ENCODE results near the gene RNMT. TPM values are rescaled to one million over a fixed set of nuclear protein-coding genes. Genes with fewer than 3 reads are reported as not detected.

The RNMT gene
- total and polyA plus RNA-seq, 8 donors = 5.3 to 16.0 (median 13.4) TPM

DNA sequence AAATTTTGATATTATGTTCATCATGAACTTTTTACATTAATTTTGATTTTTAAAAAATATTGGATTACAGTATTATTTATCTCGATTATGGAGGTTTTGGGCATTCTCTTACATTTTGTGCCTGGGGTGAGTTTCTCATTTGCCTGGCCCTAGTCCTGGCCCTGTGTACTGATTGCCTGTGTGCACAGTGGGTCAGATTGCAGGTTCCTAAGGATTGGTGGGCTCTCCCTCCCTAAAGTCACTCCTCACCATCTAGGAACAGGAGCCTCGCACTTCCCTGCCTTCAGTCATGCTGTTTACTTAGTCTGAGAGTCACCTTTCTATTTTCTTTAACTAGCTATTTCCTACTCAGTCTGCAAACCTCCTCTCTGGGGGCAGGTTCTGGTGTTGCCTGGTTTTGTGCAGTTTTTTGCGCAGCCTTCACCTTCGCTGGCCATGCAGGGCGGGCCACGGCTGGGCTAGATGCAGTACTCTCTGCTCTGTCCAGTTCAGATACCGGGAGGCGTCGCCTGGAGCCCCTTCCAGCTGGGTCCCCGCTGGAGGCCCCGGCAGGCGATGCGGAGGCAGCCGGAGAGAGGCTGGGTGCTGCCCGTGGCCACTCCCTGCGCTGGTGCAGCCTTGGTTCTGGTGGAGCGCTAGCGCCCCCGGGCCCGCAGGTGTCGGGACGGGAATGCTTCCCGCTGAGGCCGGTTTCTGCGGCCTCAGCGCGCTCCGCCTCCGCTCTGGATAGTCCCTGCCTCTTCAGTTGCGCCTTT lies 74.2 kb downstream of the RNMT start:
- H3K4me3 ChIP-seq = peak overlapping the region in 2 of 4 donors; percentile 14 to 26
- ATAC-seq (peak; percentile 97 to 100 (median 98)), DNase-seq (peak; percentile 48 to 82 (median 68)), FAIRE-seq (no peak)
- H3K27me3 ChIP-seq = no peaks in the 10 kb centered on the region
- no peak overlapping the region for H3K27ac ChIP-seq
- H3K9me3 ChIP-seq = no peaks in the 10 kb centered on the region
- H3K4me1 ChIP-seq = no peaks in the 10 kb centered on the region
- TF ChIP-seq, protein P1, sequence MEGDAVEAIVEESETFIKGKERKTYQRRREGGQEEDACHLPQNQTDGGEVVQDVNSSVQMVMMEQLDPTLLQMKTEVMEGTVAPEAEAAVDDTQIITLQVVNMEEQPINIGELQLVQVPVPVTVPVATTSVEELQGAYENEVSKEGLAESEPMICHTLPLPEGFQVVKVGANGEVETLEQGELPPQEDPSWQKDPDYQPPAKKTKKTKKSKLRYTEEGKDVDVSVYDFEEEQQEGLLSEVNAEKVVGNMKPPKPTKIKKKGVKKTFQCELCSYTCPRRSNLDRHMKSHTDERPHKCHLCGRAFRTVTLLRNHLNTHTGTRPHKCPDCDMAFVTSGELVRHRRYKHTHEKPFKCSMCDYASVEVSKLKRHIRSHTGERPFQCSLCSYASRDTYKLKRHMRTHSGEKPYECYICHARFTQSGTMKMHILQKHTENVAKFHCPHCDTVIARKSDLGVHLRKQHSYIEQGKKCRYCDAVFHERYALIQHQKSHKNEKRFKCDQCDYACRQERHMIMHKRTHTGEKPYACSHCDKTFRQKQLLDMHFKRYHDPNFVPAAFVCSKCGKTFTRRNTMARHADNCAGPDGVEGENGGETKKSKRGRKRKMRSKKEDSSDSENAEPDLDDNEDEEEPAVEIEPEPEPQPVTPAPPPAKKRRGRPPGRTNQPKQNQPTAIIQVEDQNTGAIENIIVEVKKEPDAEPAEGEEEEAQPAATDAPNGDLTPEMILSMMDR (IDR thresholded peaks at IDR 0.05) = peak in 2 of 4 donors; percentile 14 to 27
- WGBS, 2 donors = 13 to 14% methylated on average over 28 to 30 of the region's 30 CpGs
- H3K36me3 ChIP-seq = no peaks in the 10 kb centered on the region
- intact Hi-C loops (cut with DNase I) = no loop called here

DNA sequence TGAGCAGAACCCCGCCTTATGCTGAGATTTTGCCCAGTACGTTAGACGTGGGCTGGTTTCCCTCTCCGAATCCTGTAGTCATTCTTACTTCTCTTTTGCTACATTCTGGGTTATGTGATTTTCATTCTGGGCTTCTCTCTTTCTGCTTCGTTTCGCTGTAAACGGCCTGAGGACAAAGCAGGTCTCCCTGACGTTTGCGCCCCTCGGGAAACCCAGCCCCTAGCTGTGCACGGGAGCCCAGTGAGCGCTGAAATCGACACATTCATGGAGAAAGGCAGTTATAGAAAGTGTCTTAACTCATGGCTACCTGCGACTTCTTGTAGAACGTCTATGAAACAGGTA lies 74.8 kb downstream of the RNMT start:
- intact Hi-C loops (cut with DNase I) = no loop called here
- Histone ChIP-seq H3K36me3 (no peaks in the 10 kb centered on the region), H3K27ac (no peak overlapping the region), H3K4me3 (peak overlapping the region in 2 of 4 donors; percentile 14 to 26), H3K27me3 (no peaks in the 10 kb centered on the region), H3K4me1 (no peaks in the 10 kb centered on the region), H3K9me3 (no peaks in the 10 kb centered on the region)
- TF ChIP-seq, protein P1 (IDR thresholded peaks at IDR 0.05) = no peak
- 11 to 13% methylated on average over 15 of the region's 15 CpGs for WGBS, 2 donors
- FAIRE-seq = no peak
- DNase-seq = no peak
- ATAC-seq = peak in 1 of 4 donors; percentile 33

DNA sequence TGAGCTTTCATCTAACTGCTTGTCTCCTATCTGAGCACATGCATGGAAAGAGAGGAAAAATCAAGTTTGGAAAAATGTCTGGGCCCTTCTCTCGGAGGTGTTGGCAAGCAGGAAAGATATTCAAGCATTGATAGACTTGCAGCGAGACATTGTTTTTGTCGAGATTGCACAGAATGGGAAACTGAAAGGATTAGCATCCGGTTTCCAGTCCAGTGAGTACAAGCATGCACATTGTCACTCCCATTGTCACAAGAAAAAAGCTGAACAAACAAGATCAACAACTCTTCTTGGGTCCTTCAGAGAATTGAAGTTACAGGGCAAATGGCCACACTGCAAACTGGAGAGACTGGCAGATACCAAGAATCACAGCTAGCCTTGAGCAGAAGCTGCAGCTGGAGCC lies 77.8 kb downstream of the RNMT start:
- TF ChIP-seq, protein P1 (IDR thresholded peaks at IDR 0.05) = no peak
- ATAC-seq = no peak
- 71 to 77% methylated on average over 4 of the region's 4 CpGs for WGBS, 2 donors
- no peak for FAIRE-seq
- Histone ChIP-seq H3K27me3 (no peaks in the 10 kb centered on the region), H3K4me3 (no peak overlapping the region), H3K4me1 (peaks cover 0 to 11% (median 10%) of the 10 kb centered on the region in 3 donors), H3K9me3 (no peaks in the 10 kb centered on the region), H3K27ac (no peak overlapping the region), H3K36me3 (no peaks in the 10 kb centered on the region)
- intact Hi-C loops (cut with DNase I) = no loop called here
- DNase-seq = no peak

- ATAC-seq = peak; percentile 18 to 62 (median 50)
- Histone ChIP-seq H3K27me3 (no peaks in the 10 kb centered on the region), H3K9me3 (no peaks in the 10 kb centered on the region), H3K4me3 (no peak overlapping the region), H3K36me3 (no peaks in the 10 kb centered on the region), H3K4me1 (peaks cover 0 to 16% (median 15%) of the 10 kb centered on the region in 3 donors), H3K27ac (peak overlapping the region in 2 of 4 donors; percentile 3 to 30)
- no peak for DNase-seq
- TF ChIP-seq, protein P1 (IDR thresholded peaks at IDR 0.05) = no peak
- intact Hi-C loops (cut with DNase I) = no loop called here
- no peak for FAIRE-seq
- WGBS, 2 donors = 33 to 42% methylated on average over 8 of the region's 8 CpGs
These were observed 82.0 kb downstream of the RNMT start for GRCh38 chr18:13808294-13809042.

All from pancreas (tissue), 10 donors.